Measurements from ENCODE around the gene C19orf81.

DNA sequence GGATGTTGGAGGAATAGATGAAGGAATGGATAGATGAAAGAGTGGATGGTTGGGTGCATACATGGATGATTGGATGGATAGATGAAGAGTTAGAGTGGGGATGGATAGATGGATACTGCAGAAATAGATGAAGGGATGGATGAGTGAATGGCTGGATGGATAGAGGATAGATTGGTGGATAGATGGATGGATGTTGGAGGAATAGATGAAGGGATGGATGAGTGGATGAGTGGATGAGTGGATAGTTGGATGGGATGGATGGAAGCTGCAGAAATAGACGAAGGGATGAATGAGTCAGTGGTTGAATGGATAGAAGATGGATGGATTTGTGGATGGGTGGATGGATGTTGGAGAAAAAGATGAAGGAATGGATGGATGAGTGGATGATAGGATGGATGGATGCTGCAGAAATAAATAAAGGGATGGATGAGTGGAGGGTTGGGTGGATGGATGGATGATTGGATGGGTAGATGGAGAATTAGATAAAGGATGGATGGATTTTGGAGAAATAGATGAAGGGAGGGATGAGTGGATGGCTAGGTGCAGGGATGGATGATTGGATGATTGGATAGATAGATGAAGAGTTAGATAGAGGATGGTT is 4.8 kb upstream of the C19orf81 start:
- TF ChIP-seq EZH2phosphoT487 (IDR thresholded peaks at IDR 0.05; ENCODE audit: insufficient read depth, low read depth) (no peak), EZH2 (IDR thresholded peaks at IDR 0.05; ENCODE audit: insufficient read depth, poor library complexity, severe bottlenecking) (no peak)

Measured in GM23248 (cell line).